ENCODE measurements around the gene PLPP7.
"Not testable (repeated sequence)": the region's sequence is repeated elsewhere in the genome, so short reads cannot be mapped to it uniquely, and the experiment has no call there.

Gene PLPP7

DNA sequence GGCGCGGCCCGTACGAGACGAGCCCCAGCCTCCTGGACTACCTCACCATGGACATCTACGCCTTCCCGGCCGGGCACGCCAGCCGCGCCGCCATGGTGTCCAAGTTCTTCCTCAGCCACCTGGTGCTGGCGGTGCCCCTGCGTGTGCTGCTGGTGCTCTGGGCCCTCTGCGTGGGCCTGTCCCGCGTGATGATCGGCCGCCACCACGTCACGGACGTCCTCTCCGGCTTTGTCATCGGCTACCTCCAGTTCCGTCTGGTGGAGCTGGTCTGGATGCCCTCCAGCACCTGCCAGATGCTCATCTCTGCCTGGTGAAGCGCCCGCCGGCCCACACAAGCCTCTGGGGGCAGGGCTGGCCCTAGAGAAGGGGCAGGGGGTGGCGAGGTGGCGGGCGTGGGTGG lies 18.5 kb downstream of the PLPP7 start:
- no peak for DNase-seq

GRCh38 chr9:131308452-131308851 lies 18.9 kb downstream of the PLPP7 start:
- no peak for DNase-seq

DNA sequence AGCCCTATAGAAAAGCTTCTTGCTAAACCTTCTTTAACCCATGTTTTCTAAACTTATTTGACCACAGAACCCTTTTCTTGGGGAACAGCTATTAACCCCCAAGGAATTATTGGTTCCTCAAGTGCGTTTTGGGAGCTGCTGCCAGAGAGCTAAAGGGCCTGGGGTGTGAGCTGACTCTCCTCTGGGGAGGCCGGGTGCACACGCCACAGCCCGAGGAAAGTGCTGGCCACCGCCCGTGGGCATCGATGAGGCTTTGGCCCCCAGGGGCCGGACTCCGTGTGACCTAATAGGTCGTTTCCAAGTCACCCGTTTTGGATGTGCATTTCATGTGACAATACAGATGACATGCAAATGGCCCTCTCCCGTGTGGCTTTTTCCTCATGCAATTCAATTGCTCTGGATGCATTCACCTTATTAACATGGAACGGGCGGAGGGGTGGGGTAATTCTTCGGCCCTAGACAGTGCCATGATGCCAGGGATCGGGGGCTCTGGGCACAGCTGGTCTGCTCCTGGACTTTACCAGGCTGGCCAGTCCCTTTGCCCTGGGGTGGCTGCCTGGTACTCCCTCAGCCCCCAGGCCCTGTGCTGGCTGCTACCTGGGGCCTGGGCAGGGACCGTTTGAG lies 19.5 kb downstream of the PLPP7 start:
- DNase-seq = no peak

DNA sequence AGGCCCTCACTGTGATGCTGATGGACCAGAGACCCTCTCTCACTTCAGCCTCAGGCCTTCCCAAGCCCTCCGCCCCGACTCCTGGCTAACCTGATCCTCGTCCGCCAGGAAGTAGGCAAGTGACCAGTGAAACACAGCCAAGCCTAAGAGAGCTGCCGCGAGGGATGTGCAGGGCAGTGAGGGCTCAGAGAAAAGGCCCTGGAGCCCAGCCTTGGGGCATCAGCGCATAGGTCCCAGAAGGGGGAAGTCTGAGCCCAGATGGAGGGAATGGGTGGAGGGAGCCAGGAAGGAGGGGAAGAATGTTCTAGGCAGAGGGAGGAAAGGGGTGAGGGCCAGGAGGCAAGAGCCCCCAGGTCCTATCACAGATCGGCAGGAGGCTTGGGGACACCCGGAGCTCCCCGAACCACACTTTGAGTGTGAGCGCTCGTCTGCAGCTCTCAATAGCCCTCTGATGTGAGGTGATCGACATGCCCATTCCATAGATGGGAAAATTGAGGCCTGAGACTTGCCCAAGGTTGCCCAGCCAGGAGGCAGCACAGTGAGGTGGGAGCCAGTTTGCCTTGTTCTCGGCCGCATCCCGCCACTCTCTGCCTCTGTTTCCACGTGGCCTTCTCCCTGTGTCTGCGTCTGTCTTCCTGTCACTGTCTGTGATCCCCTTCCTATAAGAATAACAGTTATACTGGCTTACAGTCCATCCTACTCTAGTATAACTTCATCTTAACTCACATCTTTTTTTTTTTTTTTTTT lies 20.2 kb downstream of the PLPP7 start:
- DNase-seq = no peak

GRCh38 chr9:131310833-131311554 lies 21.5 kb downstream of the PLPP7 start:
- DNase-seq = no peak

- no peak for DNase-seq
Observed at GRCh38 chr9:131312246-131312645, 22.7 kb downstream of the PLPP7 start.

GRCh38 chr9:131312822-131313770 lies 23.6 kb downstream of the PLPP7 start:
- no peak for DNase-seq

DNA sequence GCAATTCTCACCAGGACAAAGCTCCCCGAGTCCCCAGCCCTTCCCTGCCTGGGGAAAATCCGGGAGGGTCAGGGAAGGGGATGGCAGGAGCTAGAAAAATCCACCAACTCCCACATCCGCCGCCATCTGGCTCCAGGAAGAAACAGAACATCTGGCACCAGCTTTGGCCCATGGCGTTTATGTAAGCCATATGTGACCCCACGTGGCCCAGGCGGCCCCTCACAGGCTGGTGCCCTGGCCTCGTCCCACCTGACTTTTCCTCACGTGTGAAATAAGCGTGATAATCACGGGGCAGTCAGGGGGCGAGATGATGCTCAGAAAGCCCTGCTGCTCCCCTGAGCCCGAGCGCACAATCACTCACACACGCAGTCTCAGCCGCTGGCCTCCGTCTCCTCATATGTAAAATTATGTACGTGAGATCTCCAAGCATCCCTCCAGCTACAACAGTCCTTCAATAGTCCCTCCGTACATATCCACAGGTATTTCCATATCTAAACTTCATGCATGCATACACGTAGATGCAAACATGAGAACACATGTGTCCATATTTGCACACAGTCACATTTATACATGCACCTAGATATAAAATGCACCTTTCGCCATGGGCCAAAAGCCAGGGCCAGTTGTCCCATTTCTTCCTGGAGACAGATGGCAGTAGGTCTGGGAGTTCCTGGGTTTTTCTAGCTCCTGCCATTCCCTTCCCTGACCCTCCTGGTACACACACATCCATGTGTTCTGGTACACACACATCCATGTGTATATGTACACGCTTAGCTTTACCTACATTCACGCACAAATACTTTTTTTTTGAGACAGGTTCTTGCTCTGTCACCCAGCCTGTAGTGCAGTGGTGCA lies 28.9 kb downstream of the PLPP7 start:
- no peak for DNase-seq

GRCh38 chr9:131319486-131319885 lies 30.0 kb downstream of the PLPP7 start:
- no peak for DNase-seq

DNA sequence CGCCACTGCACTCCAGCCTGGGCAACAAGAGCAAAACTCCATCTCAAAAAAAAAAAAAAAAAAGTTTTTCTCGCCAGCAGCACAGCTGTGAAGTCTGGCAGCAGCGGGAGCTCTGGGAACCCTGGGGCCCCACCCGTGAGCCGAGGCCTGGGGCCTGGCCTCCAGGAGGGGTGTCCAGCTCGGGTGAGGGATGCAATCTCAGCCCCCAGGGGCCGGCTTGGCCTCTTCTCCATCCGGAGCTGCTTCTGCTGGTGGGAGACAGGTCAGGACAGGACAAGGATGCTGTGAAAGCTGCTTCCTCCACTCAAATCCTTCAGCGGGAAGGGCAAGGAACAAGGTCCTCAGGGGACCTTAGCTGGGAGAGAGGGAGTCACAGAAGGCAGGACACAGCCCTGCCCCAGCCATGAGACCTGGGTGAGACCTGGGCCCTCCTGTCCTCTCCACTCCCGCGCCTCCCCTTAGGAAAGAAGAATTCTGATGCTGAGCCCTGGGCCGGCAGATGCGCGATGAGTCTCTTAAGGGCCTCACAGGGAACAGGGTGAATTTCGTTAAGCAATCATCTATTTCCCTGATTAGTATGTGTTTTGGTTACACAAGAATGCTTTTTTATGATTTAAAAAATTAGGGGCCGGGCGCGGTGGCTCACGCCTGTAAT lies 30.6 kb downstream of the PLPP7 start:
- DNase-seq = no peak

DNA sequence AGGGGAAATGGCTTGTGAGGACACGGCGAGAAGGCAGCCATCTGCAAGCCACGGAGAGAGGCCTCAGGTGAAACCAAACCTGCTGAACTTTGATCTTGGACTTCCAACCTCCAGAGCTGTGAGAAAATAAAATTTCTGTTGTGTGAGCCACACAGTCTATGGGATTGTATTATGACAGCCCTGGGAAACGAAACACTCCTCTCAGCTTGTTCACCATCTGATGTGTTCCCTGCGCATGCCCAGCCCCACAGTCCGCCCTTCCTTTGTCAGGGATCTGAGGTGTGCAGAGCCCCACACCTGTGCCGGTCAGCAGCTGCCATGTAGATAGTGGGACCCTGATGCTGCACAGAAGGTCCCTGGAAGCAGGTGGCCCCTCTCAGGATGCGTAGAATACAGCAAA lies 34.1 kb downstream of the PLPP7 start:
- DNase-seq = no peak

GRCh38 chr9:131324736-131325679 lies 35.5 kb downstream of the PLPP7 start:
- no peak for DNase-seq

GRCh38 chr9:131329241-131329641 lies 39.7 kb downstream of the PLPP7 start:
- DNase-seq = no peak

GRCh38 chr9:131330814-131331600 lies 41.5 kb downstream of the PLPP7 start:
- DNase-seq = no peak

GRCh38 chr9:131331996-131332395 lies 42.5 kb downstream of the PLPP7 start:
- not testable (repeated sequence) for DNase-seq

- no peak for DNase-seq
Observed at GRCh38 chr9:131333771-131334628, 44.5 kb downstream of the PLPP7 start.

- no peak for DNase-seq
Observed at GRCh38 chr9:131334629-131335367, 45.3 kb downstream of the PLPP7 start.

DNA sequence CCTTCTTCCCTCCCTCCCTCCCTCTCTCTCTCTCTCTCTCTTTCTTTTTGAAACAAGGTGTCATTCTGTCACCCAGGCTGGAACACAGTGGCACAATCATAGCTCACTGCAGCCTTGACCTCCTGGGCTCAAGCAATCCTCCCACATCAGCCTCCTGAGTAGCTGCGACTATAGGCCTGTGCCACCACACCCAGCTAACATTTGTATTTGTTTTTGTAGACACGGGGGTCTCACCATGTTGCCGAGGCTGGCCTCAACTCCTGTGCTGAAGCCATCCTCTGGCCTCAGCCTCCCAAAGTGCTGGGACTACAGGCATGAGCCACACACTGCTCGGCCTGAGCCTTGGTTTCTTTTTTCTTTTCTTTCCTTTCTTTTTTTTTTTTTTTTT lies 45.8 kb downstream of the PLPP7 start:
- no peak for DNase-seq
